ENCODE measurements around the gene ZNF286A.
"Not testable (repeated sequence)": the region's sequence is repeated elsewhere in the genome, so short reads cannot be mapped to it uniquely, and the experiment has no call there.

Gene ZNF286A

GRCh38 chr17:15768865-15769533, 69.4 kb downstream of the ZNF286A start:
- in situ Hi-C loops (cut with HindIII; ENCODE audit: low sequenced_read_pairs) = not testable (repeated sequence)
